DND-41 (cell line): ENCODE measurements around the gene RPL27A.

Experiments used
- EZH2 ChIP-seq: IDR thresholded peaks from 3 replicates; pipeline ENCODE4 v1.6.1; 2012; ENCODE audit warnings: borderline replicate concordance, low read depth, mild to moderate bottlenecking, moderate library complexity, low read length, inconsistent platforms; ENCODE audit not compliant: severe bottlenecking
- TF ChIP-seq, protein P1 (sequence below): IDR thresholded peaks from 2 replicates; pipeline ENCODE4 v1.5.1; 2012; ENCODE audit warnings: borderline replicate concordance, low read length, moderate library complexity, mild to moderate bottlenecking; ENCODE audit not compliant: poor library complexity, severe bottlenecking; ENCODE audit errors: extremely low read depth

DNA sequence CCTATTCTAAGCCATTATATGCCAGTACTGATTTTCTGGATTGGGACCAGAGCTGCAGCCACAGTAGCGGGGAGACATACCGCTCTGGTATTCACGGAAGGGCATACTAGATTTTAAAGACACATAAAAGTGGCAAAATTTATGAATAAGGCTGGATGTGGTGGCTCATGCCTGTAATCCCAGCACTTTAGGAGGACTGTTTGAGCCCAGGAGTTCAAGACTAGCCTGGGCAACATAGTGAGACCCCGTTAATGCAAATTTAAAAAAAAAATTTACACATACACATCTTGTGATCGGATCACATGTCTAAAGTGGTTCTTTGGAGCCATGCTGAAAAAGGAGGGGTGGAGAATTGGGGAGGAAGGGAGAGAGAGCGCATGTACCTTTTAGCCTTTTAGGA is 9.0 kb downstream of the RPL27A start:
- TF ChIP-seq, protein P1, sequence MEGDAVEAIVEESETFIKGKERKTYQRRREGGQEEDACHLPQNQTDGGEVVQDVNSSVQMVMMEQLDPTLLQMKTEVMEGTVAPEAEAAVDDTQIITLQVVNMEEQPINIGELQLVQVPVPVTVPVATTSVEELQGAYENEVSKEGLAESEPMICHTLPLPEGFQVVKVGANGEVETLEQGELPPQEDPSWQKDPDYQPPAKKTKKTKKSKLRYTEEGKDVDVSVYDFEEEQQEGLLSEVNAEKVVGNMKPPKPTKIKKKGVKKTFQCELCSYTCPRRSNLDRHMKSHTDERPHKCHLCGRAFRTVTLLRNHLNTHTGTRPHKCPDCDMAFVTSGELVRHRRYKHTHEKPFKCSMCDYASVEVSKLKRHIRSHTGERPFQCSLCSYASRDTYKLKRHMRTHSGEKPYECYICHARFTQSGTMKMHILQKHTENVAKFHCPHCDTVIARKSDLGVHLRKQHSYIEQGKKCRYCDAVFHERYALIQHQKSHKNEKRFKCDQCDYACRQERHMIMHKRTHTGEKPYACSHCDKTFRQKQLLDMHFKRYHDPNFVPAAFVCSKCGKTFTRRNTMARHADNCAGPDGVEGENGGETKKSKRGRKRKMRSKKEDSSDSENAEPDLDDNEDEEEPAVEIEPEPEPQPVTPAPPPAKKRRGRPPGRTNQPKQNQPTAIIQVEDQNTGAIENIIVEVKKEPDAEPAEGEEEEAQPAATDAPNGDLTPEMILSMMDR: no peak
- TF ChIP-seq EZH2: no peak
